HG02610 (cell line): ENCODE results near the gene MIEF1.

Experiments
- ATAC-seq: cut with Tn5 transposase; IDR thresholded peaks from one replicate; pipeline ENCODE4 v1.9.1; 2021; ENCODE audit warnings: mild to moderate bottlenecking, moderate library complexity; ENCODE audit not compliant: unreplicated experiment

MIEF1 gene

DNA sequence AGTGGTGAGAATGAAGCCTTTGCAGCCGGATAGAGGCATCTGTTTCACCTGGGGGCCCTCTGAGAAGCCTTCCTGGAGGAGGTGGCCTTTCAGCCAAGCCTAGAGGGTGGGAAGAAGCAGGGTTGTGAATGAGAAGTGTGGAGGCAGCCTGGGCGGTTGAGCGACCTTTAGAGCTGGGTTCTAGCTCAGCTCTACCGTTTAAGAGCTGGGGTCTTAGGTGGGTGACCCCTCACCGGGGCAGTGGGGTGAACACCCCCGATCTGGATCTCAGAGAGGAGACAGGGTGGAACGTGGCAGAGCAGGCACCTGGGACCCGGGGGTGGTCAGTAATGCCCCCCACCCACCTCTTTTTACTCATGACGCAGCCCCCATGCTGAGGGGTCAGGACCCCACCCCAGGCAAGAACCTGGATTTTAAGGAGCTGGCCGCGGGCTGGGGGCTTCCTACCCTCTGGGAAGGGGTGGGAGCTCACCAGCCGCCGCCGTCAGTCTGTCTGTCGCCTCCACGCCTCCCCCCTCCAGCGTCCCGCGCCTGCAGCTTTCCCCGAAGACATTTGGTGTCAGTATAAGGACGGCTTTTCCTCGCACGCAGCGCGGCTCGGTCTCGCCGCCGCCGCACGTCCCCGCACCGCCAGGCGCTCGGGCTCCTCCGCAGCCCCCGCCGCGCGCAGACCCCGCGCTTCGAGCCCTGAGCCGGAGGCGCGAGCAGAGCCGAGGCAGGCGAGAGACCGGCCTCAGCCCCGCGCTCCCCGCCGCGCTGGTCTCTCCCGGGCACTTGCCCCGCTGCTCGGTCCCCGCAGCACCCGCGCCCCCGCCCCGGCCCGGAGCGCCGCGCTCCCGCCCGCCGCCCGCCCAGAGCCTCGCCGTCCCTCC, 55.1 kb downstream of the MIEF1 start:
- no peak for ATAC-seq

GRCh38 chr22:39558254-39558727, 56.2 kb downstream of the MIEF1 start:
- no peak for ATAC-seq

DNA sequence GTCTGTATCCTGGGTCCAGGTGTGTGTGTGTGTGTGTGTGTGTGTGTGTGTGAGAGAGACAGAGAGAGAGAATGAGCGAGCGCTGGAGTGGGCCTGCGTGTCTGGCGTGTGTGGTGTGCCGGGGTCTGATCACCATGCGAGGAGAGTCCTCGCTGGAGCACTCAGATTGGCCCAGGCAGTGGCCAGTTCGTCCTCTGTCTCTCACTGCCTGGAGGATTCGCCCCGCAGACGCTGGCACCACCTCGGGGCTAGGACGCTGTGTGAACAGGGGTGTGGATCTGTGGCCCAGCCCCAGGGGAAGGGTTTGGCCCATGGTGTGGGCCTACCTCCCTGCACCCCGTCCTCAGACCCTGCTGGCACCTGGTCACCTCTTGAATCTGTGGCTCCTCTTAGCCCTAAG, 56.9 kb downstream of the MIEF1 start:
- ATAC-seq = no peak

GRCh38 chr22:39559456-39560105, 57.5 kb downstream of the MIEF1 start:
- no peak for ATAC-seq

GRCh38 chr22:39560127-39560526, 58.0 kb downstream of the MIEF1 start:
- ATAC-seq = no peak

DNA sequence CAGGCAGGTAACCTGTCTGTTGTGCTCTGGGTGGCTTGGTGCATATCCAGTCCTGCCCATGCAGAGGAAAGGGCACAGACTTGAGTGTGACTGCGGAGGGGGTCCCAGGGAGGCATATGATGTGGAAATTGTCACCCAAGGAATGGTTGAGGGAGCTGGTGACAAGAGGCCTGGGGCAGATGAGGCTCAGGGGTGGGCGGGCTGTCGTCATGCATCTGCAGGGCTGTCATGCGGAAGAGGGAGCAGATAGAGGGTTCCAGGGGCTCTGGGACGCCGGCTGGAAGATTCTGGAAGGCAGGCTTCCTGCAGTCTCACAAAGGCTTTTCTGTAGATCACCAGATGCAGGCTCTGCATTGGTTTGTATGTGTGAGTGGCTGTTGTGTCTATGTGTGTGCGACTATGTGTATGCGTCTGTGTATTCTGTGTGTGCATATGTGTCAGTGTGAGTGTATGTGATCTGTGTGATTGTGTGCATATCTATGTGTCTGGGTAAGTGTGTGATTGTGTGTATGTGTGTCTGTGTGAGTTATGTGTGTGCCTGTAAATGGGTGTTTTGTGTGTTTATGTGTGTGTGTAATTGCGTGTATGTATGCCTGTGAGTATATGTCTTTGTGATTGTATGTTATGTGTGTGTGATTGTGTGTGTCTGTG, 60.9 kb downstream of the MIEF1 start:
- no peak for ATAC-seq

GRCh38 chr22:39563571-39564428, 61.7 kb downstream of the MIEF1 start:
- no peak for ATAC-seq

DNA sequence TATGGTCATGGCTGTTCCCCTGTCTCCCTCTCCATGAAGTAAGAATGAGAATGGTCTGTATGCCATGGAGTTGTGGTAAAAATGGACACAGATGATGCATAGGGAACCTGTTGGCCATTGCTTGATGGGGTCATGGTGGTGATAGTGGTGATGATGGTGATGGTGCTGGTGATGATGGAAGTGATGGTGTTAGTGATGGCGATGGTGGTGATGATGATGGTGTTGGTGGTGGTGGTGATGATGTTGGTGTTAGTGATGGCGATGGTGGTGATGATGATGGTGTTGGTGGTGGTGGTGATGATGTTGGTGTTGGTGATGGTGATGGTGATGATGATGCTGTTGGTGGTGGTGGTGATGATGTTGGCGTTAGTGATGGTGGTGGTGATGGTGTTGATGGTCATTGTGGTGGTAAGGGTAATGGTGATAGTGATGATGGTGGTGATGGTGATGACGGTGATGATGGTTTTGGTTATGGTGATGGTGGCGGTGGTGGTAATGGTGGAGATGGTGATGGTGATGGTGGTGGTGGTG, 63.4 kb downstream of the MIEF1 start:
- ATAC-seq = no peak

- ATAC-seq = no peak
Measured at GRCh38 chr22:39567135-39567946, 65.3 kb downstream of the MIEF1 start.
